HepG2 (cell line): ENCODE measurements around the gene FRMD1. TPM values are rescaled to one million over a fixed set of nuclear protein-coding genes. Genes with fewer than 3 reads are reported as not detected.

ENCODE experiments used
- ATAC-seq: fragments of 200-7000 bp; cut with Tn5 transposase; 3 replicates; pipeline ENCODE4 v1.9.1; 2020; ENCODE audit warnings: mild to moderate bottlenecking, moderate library complexity
- BruUV-seq: library from RNA; stranded (reverse); fragments of 400-500 nt; replicated peaks from 2 replicates; lab custom pipeline; 2021; lab: Mats Ljungman, UMichigan
- CTCF ChIA-PET: fragments of 300-600 bp; formaldehyde crosslinking; extraction: SDS; loops from one replicate; lab custom pipeline; 2021; ENCODE audit warnings: low total read pairs, inconsistent platforms, low intra/inter-chr PET ratio; lab: Yijun Ruan, JAX
- POLR2A ChIA-PET: fragments of 350-600 bp; sonication (Branson Sonifier 250); formaldehyde crosslinking; loops from one replicate; lab custom pipeline; 2020; ENCODE audit warnings: antibody characterized with exemption, inconsistent platforms; lab: Yijun Ruan, JAX
- DNase-seq: peaks from one replicate; pipeline ENCODE4 v3.0.0-alpha.2; 2015; ENCODE audit warnings: low spot score
- FAIRE-seq: peaks from 3 replicates; lab custom pipeline; 2011; peaks lifted over from hg19 to GRCh38; lab: Jason Lieb, UNC
- H2AFZ ChIP-seq: one replicate; pipeline ENCODE4 v1.6.1; 2011; ENCODE audit warnings: low read length, inconsistent platforms
- H3K27ac ChIP-seq: fragments of 300-600 bp; 3 replicates; pipeline ENCODE4 v1.8.0; 2011; ENCODE audit warnings: mixed run types, mild to moderate bottlenecking, mixed read lengths, low read length, inconsistent platforms; ENCODE audit not compliant: insufficient read depth; ENCODE audit errors: extremely low read length
- H3K27me3 ChIP-seq, 2 experiments: fragments of 200-600 bp in 1 of 2; 2 replicates in 1 of 2; 3 replicates in 1 of 2; pipeline versions ENCODE4 v1.6.0 to v1.8.0; 2011; ENCODE audit warnings: low read length in 2 of 2, mild to moderate bottlenecking in 2 of 2, moderate library complexity in 2 of 2, inconsistent platforms in 1 of 2; ENCODE audit not compliant: insufficient read depth in 2 of 2, control insufficient read depth in 1 of 2
- H3K36me3 ChIP-seq, 2 experiments: fragments of 200-600 bp in 1 of 2; replicated peaks in 1 of 2; 2 replicates in 1 of 2; 3 replicates in 1 of 2; pipeline versions ENCODE4 v1.5.1 to v1.8.0; 2011; ENCODE audit warnings: low read length in 2 of 2, inconsistent platforms in 1 of 2; ENCODE audit not compliant: insufficient read depth in 2 of 2, control insufficient read depth in 1 of 2
- H3K4me1 ChIP-seq: 2 replicates; pipeline ENCODE4 v1.5.1; 2012; ENCODE audit warnings: low read length, inconsistent platforms; ENCODE audit not compliant: insufficient read depth
- H3K4me2 ChIP-seq: 2 replicates; pipeline ENCODE4 v1.6.0; 2011; ENCODE audit warnings: low read depth, low read length, inconsistent platforms
- H3K4me3 ChIP-seq, 3 experiments: fragments of 200-600 bp in 1 of 3; sonication (generic), shearing (Covaris generic) in 1 of 3; replicated peaks in 1 of 3; 2 replicates each; pipeline ENCODE4 v1.5.1; 2011 to 2016; ENCODE audit warnings: low read length in 3 of 3, inconsistent platforms in 2 of 3, low read depth in 2 of 3, mild to moderate bottlenecking in 2 of 3, control low read depth in 1 of 3, mixed read lengths in 1 of 3; ENCODE audit not compliant: insufficient read depth in 1 of 3
- H3K79me2 ChIP-seq: one replicate; pipeline ENCODE4 v1.6.1; 2011; ENCODE audit warnings: low read length, inconsistent platforms; ENCODE audit not compliant: insufficient read depth
- H3K9ac ChIP-seq: 2 replicates; pipeline ENCODE4 v1.6.0; 2011; ENCODE audit warnings: mild to moderate bottlenecking, low read depth, low read length, inconsistent platforms; ENCODE audit not compliant: insufficient read depth
- H3K9me3 ChIP-seq: 2 replicates; pipeline ENCODE4 v1.5.1; 2012; ENCODE audit warnings: mild to moderate bottlenecking, low read length
- H4K20me1 ChIP-seq: 2 replicates; pipeline ENCODE4 v1.6.0; 2011; ENCODE audit warnings: inconsistent platforms, mild to moderate bottlenecking, low read length, moderate library complexity; ENCODE audit not compliant: insufficient read depth
- ARNT ChIP-seq: fragments of 450-650 bp; IDR thresholded peaks from 2 replicates; pipeline ENCODE4 v1.6.1; 2017
- ETV5 ChIP-seq: IDR thresholded peaks from 2 replicates; pipeline ENCODE4 v1.6.1; 2018; ENCODE audit warnings: missing biosample characterization, missing genetic modification reagents, inconsistent platforms, borderline replicate concordance
- FOSL2 ChIP-seq: sonication (generic); formaldehyde crosslinking; IDR thresholded peaks from 2 replicates; pipeline ENCODE4 v1.4.0; 2020; ENCODE audit warnings: missing genetic modification reagents
- GTF2F1 ChIP-seq: fragments of 150-350 bp; IDR thresholded peaks from 2 replicates; pipeline ENCODE4 v1.6.1; 2014; ENCODE audit warnings: low read length
- HNF4G ChIP-seq, 2 experiments: sonication (generic) in 1 of 2; formaldehyde crosslinking in 1 of 2; IDR thresholded peaks; 2 replicates each; pipeline versions ENCODE4 v1.4.0 to v1.6.1; 2011 to 2020; ENCODE audit warnings: borderline replicate concordance in 2 of 2, low read depth in 2 of 2, mild to moderate bottlenecking in 2 of 2, low read length in 1 of 2, missing genetic modification reagents in 1 of 2, moderate library complexity in 1 of 2
- KLF16 ChIP-seq, 2 experiments: sonication (generic) in 1 of 2; formaldehyde crosslinking in 1 of 2; IDR thresholded peaks; 2 replicates each; pipeline versions ENCODE4 v1.6.1 to v1.8.0; 2016 to 2023; ENCODE audit warnings: missing genetic modification reagents in 2 of 2, missing compliant biosample characterization in 1 of 2
- MAFK ChIP-seq, 2 experiments: IDR thresholded peaks in 1 of 2; conservative IDR thresholded peaks in 1 of 2; 2 replicates each; pipeline ENCODE4 v1.6.1; 2011; ENCODE audit warnings: improper control_type of control experiment in 2 of 2, low read length in 2 of 2
- MXI1 ChIP-seq: IDR thresholded peaks from 3 replicates; pipeline ENCODE4 v1.6.1; 2012; ENCODE audit warnings: low read depth, low read length, inconsistent platforms, borderline replicate concordance
- PHF5A ChIP-seq: IDR thresholded peaks from one replicate; pipeline ENCODE4 v1.6.1; 2018; ENCODE audit warnings: low read depth, missing genetic modification reagents; ENCODE audit not compliant: unreplicated experiment
- RAD51 ChIP-seq: fragments of 450-650 bp; IDR thresholded peaks from 2 replicates; pipeline ENCODE4 v1.6.1; 2016; ENCODE audit warnings: borderline replicate concordance
- SAFB2 ChIP-seq: sonication (generic); formaldehyde crosslinking; IDR thresholded peaks from 2 replicates; pipeline ENCODE4 v1.5.1; 2020; ENCODE audit warnings: missing genetic modification reagents, low read depth, mild to moderate bottlenecking, borderline replicate concordance
- SKI ChIP-seq: fragments of 450-650 bp; IDR thresholded peaks from one replicate; pipeline ENCODE4 v1.6.1; 2018; ENCODE audit warnings: mild to moderate bottlenecking; ENCODE audit not compliant: partially characterized antibody
- SOX5 ChIP-seq: IDR thresholded peaks from 2 replicates; pipeline ENCODE4 v1.6.1; 2016; ENCODE audit warnings: borderline replicate concordance
- ZNF263 ChIP-seq: sonication (generic); formaldehyde crosslinking; IDR thresholded peaks from 2 replicates; pipeline ENCODE4 v1.4.0; 2020; ENCODE audit warnings: missing genetic modification reagents
- ZNF792 ChIP-seq: IDR thresholded peaks from 2 replicates; pipeline ENCODE4 v1.6.1; 2016
- WGBS: methylation state at CpG from one replicate; pipeline ENCODE4 v1.1.6; 2017; ENCODE audit warnings: low lambda C conversion rate; 5-methylcytosine and 5-hydroxymethylcytosine counted together
- in situ Hi-C: cut with HindIII; loops from 2 replicates; pipeline ENCODE4 v1.10.0; 2017; ENCODE audit warnings: low pct_unique_long_range_greater_than_20kb; ENCODE audit not compliant: extremely low pct_ligation_motif_present
- intact Hi-C: fragments of 100-400 bp; cut with micrococcal nuclease; formaldehyde crosslinking; loops from one replicate; pipeline ENCODE4 v1.10.0; 2022; ENCODE audit not compliant: unreplicated experiment
- polyA plus RNA-seq, 8 experiments: library from polyadenylated mRNA; depleted of rRNA in 3 of 8; stranded (reverse) in 7 of 8; unstranded in 1 of 8; fragments of >200 nt; fragmentation: Illumina TruSeq in 4 of 8; extraction: Trizol in 4 of 8; gene quantifications; 2 replicates each; pipeline versions ENCODE4 v1.2.1 to v1.2.3, GENCODE V29; 2011 to 2016; ENCODE audit warnings: low read depth in 4 of 8, missing spikeins in 1 of 8, mixed read lengths in 1 of 8; ENCODE audit not compliant: insufficient read depth in 1 of 8
- total RNA-seq, 5 experiments: library from RNA; depleted of rRNA; stranded (reverse); fragments of >200 nt; fragmentation: Illumina TruSeq; extraction: Trizol; gene quantifications; 2 replicates each; pipeline ENCODE4 v1.2.3, GENCODE V29; 2016; ENCODE audit warnings: low read depth in 1 of 5
- TF ChIP-seq, protein P1 (sequence below): sonication (generic); formaldehyde crosslinking; IDR thresholded peaks from 2 replicates; pipeline ENCODE4 v1.4.0; 2020; ENCODE audit warnings: low read depth, missing genetic modification reagents
- TF ChIP-seq, protein P2 (sequence below): sonication (generic); formaldehyde crosslinking; IDR thresholded peaks from 2 replicates; pipeline ENCODE4 v1.5.1; 2020; ENCODE audit warnings: missing genetic modification reagents, mild to moderate bottlenecking, borderline replicate concordance
- TF ChIP-seq, protein P3 (sequence below): IDR thresholded peaks from 2 replicates; pipeline ENCODE4 v1.6.1; 2016; ENCODE audit warnings: mild to moderate bottlenecking
- TF ChIP-seq, protein P4 (sequence below): IDR thresholded peaks from 2 replicates; pipeline ENCODE4 v1.6.1; 2016

The FRMD1 gene
- total and polyA plus RNA-seq, 2 of the 13 experiments (the other 11 are each of a cell fraction or from before 2014, with no cell fraction given): 0.01 TPM; not detected in 1

DNA sequence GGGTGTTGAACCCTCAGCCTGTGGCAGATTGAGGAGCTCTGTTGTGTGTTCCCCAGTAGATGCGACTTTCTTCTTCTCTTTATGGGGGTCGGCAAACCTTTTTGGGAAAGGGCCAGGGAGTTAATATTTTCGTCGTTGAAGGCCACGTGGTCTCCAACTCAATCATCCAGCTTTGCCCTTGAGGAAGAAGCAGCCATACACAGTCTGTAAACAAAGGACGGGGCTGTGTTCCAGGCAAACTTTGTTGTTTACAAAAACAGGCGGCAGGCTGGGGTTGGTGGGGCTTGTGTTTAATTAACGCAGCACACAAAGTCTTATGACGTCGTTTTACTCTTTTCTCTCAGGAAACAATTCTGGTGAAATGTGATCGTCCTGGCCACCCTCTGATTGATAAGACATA is 61.4 kb downstream of the FRMD1 start:
- no peak for DNase-seq
- H3K4me3 ChIP-seq: no peak overlapping the region
- H3K9me3 ChIP-seq: peaks cover 1% of the 10 kb centered on the region
- H3K4me2 ChIP-seq: no peak overlapping the region
- no TSS peak for BruUV-seq
- ChIA-PET POLR2A (no interaction called here), CTCF (no interaction called here)
- no peaks in the 10 kb centered on the region for H3K36me3 ChIP-seq
- H3K27me3 ChIP-seq: peaks cover 2 to 19% of the 10 kb centered on the region in 2 experiments; a peak in 3 of 5 replicates
- in situ Hi-C loops (no loop called here), intact Hi-C loops (no loop called here)
- ATAC-seq: no peak
- H4K20me1 ChIP-seq: no peaks in the 10 kb centered on the region
- H3K79me2 ChIP-seq: no peaks in the 10 kb centered on the region
- H3K27ac ChIP-seq: no peak overlapping the region
- no peak overlapping the region for H3K9ac ChIP-seq
- peaks cover 36% of the 10 kb centered on the region for H3K4me1 ChIP-seq
- H2AFZ ChIP-seq: no peak overlapping the region
- no peak for FAIRE-seq
- 7% methylated on average over 11 of the region's 11 CpGs for WGBS
- TF ChIP-seq SOX5 (CRISPR knock-in tag) (peak; percentile 23; the same call in 1 of the 2 replicates), FOSL2 (no peak), GTF2F1 (no peak), ZNF263 (no peak), RAD51 (no peak), HNF4G (IDR thresholded peaks at IDR 0.05; ENCODE audit: borderline replicate concordance, low read depth, low read length) (no peak), HNF4G (CRISPR knock-in tag; IDR thresholded peaks at IDR 0.05; ENCODE audit: borderline replicate concordance, low read depth) (no peak), MAFK (conservative IDR thresholded peaks at IDR 0.05 in 1 of 2, IDR thresholded peaks at IDR 0.05 in 1 of 2; ENCODE audit: low read length in 2 of 2) (no peak), SKI (no peak), KLF16 (CRISPR knock-in tag; IDR thresholded peaks at IDR 0.05) (0 out of 4 replicates have a peak, but pooled peaks of 1 of the 2 experiments have one; percentile 21), PHF5A (CRISPR knock-in tag) (no peak), ARNT (no peak), ETV5 (CRISPR knock-in tag) (no peak), SAFB2 (CRISPR knock-in tag) (no peak), ZNF792 (no peak), MXI1 (no peak)
- TF ChIP-seq, protein P1, sequence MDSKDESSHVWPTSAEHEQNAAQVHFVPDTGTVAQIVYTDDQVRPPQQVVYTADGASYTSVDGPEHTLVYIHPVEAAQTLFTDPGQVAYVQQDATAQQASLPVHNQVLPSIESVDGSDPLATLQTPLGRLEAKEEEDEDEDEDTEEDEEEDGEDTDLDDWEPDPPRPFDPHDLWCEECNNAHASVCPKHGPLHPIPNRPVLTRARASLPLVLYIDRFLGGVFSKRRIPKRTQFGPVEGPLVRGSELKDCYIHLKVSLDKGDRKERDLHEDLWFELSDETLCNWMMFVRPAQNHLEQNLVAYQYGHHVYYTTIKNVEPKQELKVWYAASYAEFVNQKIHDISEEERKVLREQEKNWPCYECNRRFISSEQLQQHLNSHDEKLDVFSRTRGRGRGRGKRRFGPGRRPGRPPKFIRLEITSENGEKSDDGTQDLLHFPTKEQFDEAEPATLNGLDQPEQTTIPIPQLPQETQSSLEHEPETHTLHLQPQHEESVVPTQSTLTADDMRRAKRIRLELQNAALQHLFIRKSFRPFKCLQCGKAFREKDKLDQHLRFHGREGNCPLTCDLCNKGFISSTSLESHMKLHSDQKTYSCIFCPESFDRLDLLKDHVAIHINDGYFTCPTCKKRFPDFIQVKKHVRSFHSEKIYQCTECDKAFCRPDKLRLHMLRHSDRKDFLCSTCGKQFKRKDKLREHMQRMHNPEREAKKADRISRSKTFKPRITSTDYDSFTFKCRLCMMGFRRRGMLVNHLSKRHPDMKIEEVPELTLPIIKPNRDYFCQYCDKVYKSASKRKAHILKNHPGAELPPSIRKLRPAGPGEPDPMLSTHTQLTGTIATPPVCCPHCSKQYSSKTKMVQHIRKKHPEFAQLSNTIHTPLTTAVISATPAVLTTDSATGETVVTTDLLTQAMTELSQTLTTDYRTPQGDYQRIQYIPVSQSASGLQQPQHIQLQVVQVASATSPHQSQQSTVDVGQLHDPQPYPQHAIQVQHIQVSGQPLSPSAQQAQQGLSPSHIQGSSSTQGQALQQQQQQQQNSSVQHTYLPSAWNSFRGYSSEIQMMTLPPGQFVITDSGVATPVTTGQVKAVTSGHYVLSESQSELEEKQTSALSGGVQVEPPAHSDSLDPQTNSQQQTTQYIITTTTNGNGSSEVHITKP (CRISPR knock-in tag): no peak
- TF ChIP-seq, protein P2, sequence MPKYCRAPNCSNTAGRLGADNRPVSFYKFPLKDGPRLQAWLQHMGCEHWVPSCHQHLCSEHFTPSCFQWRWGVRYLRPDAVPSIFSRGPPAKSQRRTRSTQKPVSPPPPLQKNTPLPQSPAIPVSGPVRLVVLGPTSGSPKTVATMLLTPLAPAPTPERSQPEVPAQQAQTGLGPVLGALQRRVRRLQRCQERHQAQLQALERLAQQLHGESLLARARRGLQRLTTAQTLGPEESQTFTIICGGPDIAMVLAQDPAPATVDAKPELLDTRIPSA (CRISPR knock-in tag): no peak
- TF ChIP-seq, protein P3, sequence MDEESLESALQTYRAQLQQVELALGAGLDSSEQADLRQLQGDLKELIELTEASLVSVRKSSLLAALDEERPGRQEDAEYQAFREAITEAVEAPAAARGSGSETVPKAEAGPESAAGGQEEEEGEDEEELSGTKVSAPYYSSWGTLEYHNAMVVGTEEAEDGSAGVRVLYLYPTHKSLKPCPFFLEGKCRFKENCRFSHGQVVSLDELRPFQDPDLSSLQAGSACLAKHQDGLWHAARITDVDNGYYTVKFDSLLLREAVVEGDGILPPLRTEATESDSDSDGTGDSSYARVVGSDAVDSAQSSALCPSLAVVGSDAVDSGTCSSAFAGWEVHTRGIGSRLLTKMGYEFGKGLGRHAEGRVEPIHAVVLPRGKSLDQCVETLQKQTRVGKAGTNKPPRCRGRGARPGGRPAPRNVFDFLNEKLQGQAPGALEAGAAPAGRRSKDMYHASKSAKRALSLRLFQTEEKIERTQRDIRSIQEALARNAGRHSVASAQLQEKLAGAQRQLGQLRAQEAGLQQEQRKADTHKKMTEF (CRISPR knock-in tag): no peak
- TF ChIP-seq, protein P4, sequence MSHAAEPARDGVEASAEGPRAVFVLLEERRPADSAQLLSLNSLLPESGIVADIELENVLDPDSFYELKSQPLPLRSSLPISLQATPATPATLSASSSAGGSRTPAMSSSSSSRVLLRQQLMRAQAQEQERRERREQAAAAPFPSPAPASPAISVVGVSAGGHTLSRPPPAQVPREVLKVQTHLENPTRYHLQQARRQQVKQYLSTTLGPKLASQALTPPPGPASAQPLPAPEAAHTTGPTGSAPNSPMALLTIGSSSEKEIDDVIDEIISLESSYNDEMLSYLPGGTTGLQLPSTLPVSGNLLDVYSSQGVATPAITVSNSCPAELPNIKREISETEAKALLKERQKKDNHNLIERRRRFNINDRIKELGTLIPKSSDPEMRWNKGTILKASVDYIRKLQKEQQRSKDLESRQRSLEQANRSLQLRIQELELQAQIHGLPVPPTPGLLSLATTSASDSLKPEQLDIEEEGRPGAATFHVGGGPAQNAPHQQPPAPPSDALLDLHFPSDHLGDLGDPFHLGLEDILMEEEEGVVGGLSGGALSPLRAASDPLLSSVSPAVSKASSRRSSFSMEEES: no peak
